HG03469 (cell line): ENCODE data around the gene VPS45.

Experiments used
- ATAC-seq: cut with Tn5 transposase; IDR thresholded peaks from one replicate; pipeline ENCODE4 v1.9.1; 2021; ENCODE audit warnings: mild to moderate bottlenecking, moderate library complexity, moderate number of reproducible peaks; ENCODE audit not compliant: unreplicated experiment

The VPS45 gene

GRCh38 chr1:150072959-150073358 lies 5.4 kb downstream of the VPS45 start:
- ATAC-seq: no peak

GRCh38 chr1:150073516-150073915 lies 5.9 kb downstream of the VPS45 start:
- ATAC-seq: no peak

GRCh38 chr1:150076066-150076465 lies 8.5 kb downstream of the VPS45 start:
- ATAC-seq: no peak

- ATAC-seq: no peak
Observed at GRCh38 chr1:150076985-150077384, 9.4 kb downstream of the VPS45 start.

- ATAC-seq: no peak
Observed at GRCh38 chr1:150080784-150081183, 13.2 kb downstream of the VPS45 start.

- no peak for ATAC-seq
Observed at GRCh38 chr1:150082494-150082893, 14.9 kb downstream of the VPS45 start.

GRCh38 chr1:150083907-150084306 lies 16.3 kb downstream of the VPS45 start:
- no peak for ATAC-seq

- no peak for ATAC-seq
Observed at GRCh38 chr1:150085406-150085805, 17.8 kb downstream of the VPS45 start.

GRCh38 chr1:150087415-150087814 lies 19.8 kb downstream of the VPS45 start:
- no peak for ATAC-seq

GRCh38 chr1:150089846-150090520 lies 22.4 kb downstream of the VPS45 start:
- ATAC-seq: no peak

- no peak for ATAC-seq
Observed at GRCh38 chr1:150092180-150092791, 24.7 kb downstream of the VPS45 start.

- ATAC-seq: no peak
Observed at GRCh38 chr1:150093805-150094204, 26.2 kb downstream of the VPS45 start.

- ATAC-seq: no peak
Observed at GRCh38 chr1:150094734-150095265, 27.2 kb downstream of the VPS45 start.

- ATAC-seq: no peak
Observed at GRCh38 chr1:150102986-150103385, 35.4 kb downstream of the VPS45 start.

GRCh38 chr1:150106341-150106740 lies 38.8 kb downstream of the VPS45 start:
- ATAC-seq: no peak

GRCh38 chr1:150109586-150109985 lies 42.0 kb downstream of the VPS45 start:
- no peak for ATAC-seq

- no peak for ATAC-seq
Observed at GRCh38 chr1:150110116-150110515, 42.5 kb downstream of the VPS45 start.

GRCh38 chr1:150111670-150112069 lies 44.1 kb downstream of the VPS45 start:
- ATAC-seq: no peak

- no peak for ATAC-seq
Observed at GRCh38 chr1:150115121-150115520, 47.5 kb downstream of the VPS45 start.

GRCh38 chr1:150118716-150119115 lies 51.1 kb downstream of the VPS45 start:
- no peak for ATAC-seq

GRCh38 chr1:150121236-150121862 lies 53.8 kb downstream of the VPS45 start:
- ATAC-seq: no peak

GRCh38 chr1:150126811-150127210 lies 59.2 kb downstream of the VPS45 start:
- ATAC-seq: no peak
